A549 (cell line): ENCODE measurements around the gene DUSP28.

ENCODE experiments used
- KDM5A ChIP-seq: fragments of 200-600 bp; sonication (generic); IDR thresholded peaks from 2 replicates; pipeline ENCODE4 v1.6.1; 2016; ENCODE audit warnings: antibody characterized with exemption, mild to moderate bottlenecking
- MAFK ChIP-seq: fragments of 450-650 bp; IDR thresholded peaks from 2 replicates; pipeline ENCODE4 v1.6.1; 2014; ENCODE audit not compliant: partially characterized antibody

GRCh38 chr2:240526521-240526920 is 33.6 kb upstream of the DUSP28 start:
- no peak for TF ChIP-seq MAFK
- TF ChIP-seq KDM5A: no peak
